GM10248 (cell line): Measurements from ENCODE around the gene RNF121.

Source experiments
- CTCF ChIA-PET: fragments of 300-600 bp; sonication (Branson Sonifier 250); formaldehyde crosslinking; extraction: SDS; loops from one replicate; lab custom pipeline; 2021; ENCODE audit warnings: antibody characterized with exemption; lab: Yijun Ruan, JAX
- POLR2A ChIA-PET: fragments of 350-650 bp; sonication (Branson Sonifier 250); formaldehyde crosslinking; extraction: SDS; loops from one replicate; lab custom pipeline; 2020; ENCODE audit warnings: antibody characterized with exemption; lab: Yijun Ruan, JAX
- DNase-seq: peaks from one replicate; pipeline ENCODE4 v3.0.0; 2012; ENCODE audit errors: extremely low spot score
- TF ChIP-seq, protein P1 (sequence below): IDR thresholded peaks from 2 replicates; pipeline ENCODE4 v1.5.1; 2012; ENCODE audit warnings: mild to moderate bottlenecking, low read depth; ENCODE audit errors: extremely low read depth, missing control alignments, control extremely low read depth

The RNF121 gene

DNA sequence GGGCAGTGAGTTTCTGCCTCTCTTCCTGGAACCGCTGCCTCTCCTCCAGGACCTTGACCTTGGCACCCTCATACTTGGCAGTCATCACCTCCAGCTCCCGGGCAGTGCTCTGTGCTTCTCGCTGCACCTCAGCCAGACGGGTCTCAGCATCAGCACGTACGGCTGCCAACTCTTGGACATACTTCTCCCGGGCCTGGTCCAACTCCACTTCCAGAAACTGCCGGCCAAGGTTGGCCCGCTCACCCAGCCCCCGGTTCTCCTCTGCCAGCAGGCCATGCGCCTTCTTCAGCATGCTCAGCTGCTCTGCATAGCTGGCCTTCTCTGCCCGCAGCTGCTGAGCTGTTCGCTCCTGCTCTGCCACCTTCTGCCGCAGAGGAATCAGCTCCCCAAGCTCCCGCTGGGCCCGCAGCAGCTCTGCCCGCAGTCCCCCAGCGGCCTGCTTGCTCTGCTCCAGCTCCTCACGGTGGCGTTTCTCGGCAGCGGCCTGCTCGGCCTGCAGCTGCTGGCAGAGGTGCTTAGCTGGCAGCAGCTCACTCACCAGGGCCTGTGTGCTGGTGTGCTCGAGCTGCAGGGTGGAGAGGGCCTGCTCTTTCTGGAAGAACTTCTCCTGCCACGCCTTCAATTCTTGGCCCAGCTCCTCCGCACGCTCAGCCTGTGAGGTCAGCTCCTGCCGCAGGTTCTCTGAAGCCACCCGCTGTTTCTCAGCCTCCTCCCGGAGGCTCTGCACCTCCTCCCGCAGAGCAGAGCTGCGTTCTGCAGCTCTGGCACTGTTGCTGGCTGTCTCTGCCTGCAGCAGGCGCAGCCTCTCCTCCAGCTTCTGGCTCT, 84.3 kb downstream of the RNF121 start:
- ChIA-PET CTCF (interaction anchor here (0.8 to 9.8 kb wide), 12 partner anchors 8 to 130 kb away, joined by 3 to 101 read pairs (median 4); partner anchors contain the start of gene IL18BP), POLR2A (no interaction called here)
- no peak for DNase-seq
- TF ChIP-seq, protein P1, sequence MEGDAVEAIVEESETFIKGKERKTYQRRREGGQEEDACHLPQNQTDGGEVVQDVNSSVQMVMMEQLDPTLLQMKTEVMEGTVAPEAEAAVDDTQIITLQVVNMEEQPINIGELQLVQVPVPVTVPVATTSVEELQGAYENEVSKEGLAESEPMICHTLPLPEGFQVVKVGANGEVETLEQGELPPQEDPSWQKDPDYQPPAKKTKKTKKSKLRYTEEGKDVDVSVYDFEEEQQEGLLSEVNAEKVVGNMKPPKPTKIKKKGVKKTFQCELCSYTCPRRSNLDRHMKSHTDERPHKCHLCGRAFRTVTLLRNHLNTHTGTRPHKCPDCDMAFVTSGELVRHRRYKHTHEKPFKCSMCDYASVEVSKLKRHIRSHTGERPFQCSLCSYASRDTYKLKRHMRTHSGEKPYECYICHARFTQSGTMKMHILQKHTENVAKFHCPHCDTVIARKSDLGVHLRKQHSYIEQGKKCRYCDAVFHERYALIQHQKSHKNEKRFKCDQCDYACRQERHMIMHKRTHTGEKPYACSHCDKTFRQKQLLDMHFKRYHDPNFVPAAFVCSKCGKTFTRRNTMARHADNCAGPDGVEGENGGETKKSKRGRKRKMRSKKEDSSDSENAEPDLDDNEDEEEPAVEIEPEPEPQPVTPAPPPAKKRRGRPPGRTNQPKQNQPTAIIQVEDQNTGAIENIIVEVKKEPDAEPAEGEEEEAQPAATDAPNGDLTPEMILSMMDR, result no peak

DNA sequence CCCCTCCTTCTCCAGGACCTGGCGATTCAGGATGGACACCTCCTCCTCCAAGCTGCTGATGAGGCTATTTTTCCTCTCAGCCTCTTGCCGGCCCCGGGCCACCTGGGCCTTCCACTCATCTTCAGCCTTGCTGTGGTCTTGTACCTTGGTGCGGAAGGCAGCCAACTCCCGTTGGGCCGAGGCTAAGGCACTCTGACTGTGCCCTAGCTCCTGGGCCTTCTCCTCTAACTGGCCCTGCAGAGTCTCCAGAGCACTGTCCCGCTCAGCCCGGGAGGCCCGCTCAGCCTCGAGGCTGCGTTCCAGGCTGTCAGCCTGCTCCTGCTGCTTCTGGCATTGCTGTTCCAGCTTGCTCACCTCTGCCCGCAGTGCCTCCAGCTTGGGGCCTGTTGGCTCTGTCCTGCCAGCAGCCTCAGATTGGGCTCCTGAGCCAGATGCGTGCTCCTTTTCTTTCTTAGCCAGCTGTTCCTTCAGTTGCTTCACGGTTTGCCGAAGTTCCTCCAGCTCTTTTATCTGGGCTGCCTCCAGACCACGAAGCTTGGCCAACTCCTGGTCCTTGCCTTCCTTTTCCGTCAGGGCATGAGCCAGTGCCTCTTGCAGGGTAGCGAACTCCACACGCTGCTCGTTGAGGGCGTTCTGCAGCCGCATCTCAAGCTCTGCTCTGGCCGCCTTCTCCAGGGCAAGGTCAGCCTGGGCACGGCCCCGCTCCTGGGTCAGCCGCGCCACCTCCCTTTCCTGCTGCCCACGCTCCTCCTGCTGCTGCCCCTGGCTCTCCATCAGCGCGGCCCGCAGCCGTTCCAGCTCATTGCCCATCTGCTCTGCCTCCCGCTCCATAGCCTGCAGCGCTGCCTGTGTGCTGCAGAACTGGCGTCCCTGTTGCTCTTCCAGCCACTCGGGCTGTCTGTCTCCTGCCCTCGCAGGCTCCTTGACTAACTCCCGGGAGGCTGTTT, 85.2 kb downstream of the RNF121 start:
- ChIA-PET CTCF (interaction anchor here (1.0 to 9.8 kb wide), 19 partner anchors 8 to 130 kb away, joined by 3 to 101 read pairs (median 6); partner anchors contain the start of gene IL18BP), POLR2A (interaction anchor here (2.1 kb wide), 1 partner anchor 8 kb away, joined by 6 read pairs; no protein-coding TSS in a partner anchor)
- TF ChIP-seq, protein P1, result no peak
- DNase-seq, result no peak

DNA sequence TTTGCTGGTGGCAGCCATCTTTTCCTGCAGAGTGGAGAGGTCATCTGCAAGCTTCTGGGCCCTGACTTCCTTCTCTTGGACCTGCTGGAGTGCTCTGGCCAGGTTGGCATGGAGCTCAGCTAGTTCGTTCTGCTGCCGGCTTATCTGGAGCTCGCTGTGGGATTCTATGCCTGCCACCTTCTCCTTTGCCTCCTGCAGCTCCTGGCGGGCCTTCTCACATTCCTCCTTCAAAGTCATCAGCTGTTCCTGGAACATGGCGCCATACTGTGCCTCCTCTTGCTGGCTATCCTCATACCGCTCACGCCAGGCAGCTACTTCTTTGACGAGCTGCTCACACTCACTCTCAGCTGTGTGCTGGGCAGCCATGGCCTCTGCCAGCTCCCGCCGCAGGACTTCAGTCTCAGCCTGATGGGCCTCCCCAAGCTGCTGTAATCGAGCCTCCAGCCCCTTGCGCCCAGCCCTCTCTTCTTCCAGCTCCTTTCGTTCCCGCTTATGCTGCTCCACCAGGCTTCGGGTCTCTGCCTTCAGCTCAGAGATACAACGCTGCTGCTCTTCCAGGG, 86.0 kb downstream of the RNF121 start:
- POLR2A ChIA-PET, result interaction anchor here (2.1 kb wide), 1 partner anchor 9 kb away, joined by 6 read pairs; no protein-coding TSS in a partner anchor
- CTCF ChIA-PET, result interaction anchor here (0.7 to 9.8 kb wide), 24 partner anchors 10 to 215 kb away, joined by 3 to 101 read pairs (median 6); partner anchors contain the start of gene IL18BP
- TF ChIP-seq, protein P1, result no peak
- DNase-seq, result no peak

- no peak for DNase-seq
- TF ChIP-seq, protein P1, result peak; percentile 71
- POLR2A ChIA-PET, result interaction anchor here (0.8 to 2.1 kb wide), 3 partner anchors 10 to 38 kb away, joined by 3 to 6 read pairs (median 3); no protein-coding TSS in a partner anchor
- CTCF ChIA-PET, result interaction anchor here (0.7 to 9.8 kb wide), 29 partner anchors 9 to 215 kb away, joined by 3 to 101 read pairs (median 4); partner anchors contain the start of gene IL18BP
Observed at GRCh38 chr11:72015511-72016061, 86.7 kb downstream of the RNF121 start.

DNA sequence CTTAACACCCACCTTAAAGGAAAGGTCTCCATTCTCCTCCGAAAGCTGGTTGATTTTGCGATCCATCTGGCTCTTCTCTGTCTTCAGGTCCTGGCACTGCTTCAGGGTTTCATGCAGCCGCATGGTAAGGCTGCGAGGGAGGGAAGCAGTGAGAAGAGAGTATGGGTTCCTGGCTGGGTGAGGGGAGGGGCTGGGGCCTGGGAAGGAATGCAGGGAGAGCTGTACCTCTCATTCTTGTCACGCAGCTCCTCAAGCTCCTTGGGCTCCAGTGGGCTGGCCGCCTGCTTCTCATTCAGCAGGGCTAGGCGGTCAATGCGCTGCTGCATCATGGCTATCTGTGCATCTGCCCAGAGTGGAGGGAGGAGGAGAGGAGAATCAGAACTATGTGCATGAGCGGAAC, 89.3 kb downstream of the RNF121 start:
- no peak for DNase-seq
- POLR2A ChIA-PET, result no interaction called here
- CTCF ChIA-PET, result interaction anchor here (0.7 to 9.8 kb wide), 6 partner anchors 7 to 413 kb away, joined by 3 to 101 read pairs (median 28); no protein-coding TSS in a partner anchor
- TF ChIP-seq, protein P1, result no peak
